Activated T-cell treated with anti-CD3 and anti-CD28 coated beads for 48 hours (primary cell): ENCODE results near the gene ELN.

Source experiments
- DNase-seq: peaks from one replicate; pipeline ENCODE4 v3.0.0-alpha.2; 2020; ENCODE audit warnings: low read depth

The ELN gene

DNA sequence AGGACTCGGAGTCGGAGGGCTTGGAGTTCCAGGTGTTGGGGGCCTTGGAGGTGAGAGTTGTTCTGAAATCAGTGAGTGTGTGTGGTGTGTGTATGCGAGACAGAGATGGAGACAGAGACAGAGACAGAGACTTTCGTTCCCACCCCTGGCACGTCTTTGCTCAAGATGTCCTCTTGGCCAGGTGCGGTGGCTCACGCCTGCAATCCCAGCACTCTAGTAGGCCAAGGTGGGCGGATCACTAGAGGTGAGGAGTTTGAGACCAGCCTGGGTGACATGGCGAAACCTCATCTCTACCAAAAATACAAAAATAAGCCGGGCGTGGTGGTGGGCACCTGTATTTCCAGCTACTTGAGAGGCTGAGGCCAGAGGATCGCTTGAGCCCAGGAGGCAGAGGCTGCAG lies 35.7 kb downstream of the ELN start:
- DNase-seq, result no peak

- DNase-seq, result no peak
These were observed 36.7 kb downstream of the ELN start for GRCh38 chr7:74064696-74065095.

DNA sequence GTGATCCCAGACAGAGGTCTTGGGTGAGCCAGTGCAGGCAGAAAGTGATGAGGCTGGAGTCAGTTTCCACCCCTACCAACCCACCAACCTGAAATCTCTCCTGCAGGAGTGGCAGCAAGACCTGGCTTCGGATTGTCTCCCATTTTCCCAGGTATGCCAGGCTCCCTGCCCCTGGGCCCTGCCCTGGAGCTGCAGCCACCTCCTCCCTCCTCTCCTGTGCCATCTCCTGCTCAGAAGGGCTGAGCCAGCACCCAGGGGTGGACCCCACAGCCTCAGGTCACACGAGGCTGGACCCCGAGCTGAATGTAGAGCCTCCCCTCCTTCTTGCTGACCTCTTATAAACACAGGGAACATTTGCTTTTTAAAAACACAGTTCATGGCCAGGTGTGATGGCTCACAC lies 38.7 kb downstream of the ELN start:
- DNase-seq, result no peak

- no peak for DNase-seq
These were observed 40.6 kb downstream of the ELN start for GRCh38 chr7:74068378-74069085.

- no peak for DNase-seq
These were observed 41.1 kb downstream of the ELN start for GRCh38 chr7:74069086-74069541.

DNA sequence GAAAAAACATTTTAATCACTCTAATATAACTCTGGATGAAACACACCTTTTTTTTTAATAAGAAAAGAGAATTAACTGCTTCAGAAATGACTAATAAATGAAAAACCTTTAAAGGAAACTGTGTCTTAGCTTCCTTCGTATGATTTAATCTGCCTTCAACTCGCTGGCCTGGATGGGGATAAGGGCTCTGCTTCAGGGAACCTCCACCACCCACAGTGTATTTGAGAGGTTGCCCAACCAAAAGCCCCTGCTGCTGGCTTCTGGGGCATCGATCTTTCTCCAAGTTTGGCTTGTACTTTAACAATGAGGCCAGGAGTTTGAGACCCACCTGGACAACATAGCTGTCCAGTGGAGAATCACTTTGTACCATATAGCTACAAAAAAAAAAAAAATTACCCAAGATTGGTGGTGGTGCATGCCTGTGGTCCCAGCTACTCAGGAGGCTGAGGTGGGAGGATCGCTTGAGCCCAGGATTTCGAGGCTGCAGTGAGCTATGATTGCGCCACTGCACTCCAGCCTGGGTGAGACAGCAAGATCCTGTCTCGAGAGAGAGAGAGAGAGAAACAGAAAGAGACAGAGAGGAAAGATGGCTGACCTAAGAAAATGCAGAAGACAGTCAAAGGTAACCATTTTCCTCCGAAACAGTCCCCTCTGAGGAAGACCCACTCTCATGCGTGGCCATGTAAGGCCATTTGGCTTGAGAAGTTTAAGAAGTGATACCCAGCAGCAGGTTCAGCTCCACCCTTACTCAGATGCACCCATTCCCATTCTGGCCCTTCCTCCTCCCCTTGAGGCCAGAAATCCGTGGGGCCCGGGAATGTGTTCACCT lies 42.0 kb downstream of the ELN start:
- DNase-seq, result no peak

GRCh38 chr7:74070619-74070921 lies 42.6 kb downstream of the ELN start:
- no peak for DNase-seq

DNA sequence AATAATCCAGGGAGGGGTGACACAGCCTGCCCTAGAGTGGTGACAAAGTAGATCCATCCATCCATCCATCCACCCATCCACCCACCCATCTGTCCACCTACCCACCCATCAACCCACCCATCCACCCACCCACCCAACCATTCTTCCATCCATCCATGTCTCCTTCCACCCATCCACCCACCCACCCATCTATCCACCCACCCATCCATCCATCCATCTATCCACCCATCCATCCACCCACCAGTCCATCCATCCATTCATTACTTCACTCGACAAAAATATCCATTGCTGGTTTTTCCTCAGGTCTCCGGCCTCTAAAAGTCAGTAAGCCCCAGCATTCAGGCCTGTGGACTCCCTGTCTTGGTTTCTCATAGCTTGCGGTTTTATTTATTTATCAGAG lies 43.1 kb downstream of the ELN start:
- no peak for DNase-seq

DNA sequence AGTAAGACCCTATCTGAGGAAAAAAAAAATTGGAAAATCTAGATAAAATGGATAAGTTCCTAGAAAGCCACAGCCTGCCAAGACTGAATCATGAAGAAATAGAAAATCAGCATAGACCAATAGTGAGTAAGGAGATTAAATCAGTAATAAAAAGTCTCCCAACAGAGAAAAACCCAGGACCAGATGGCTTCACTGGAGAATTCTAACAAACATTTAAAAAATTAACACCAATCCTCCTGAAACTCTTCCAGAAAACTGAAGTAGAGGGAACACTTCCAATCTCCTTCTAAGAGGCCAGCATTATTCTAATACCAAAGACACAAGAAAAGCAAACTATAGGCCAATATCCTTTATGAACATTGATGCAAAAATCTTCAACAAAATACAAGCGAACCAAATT lies 46.8 kb downstream of the ELN start:
- no peak for DNase-seq

- no peak for DNase-seq
These were observed 50.5 kb downstream of the ELN start for GRCh38 chr7:74078461-74078860.

DNA sequence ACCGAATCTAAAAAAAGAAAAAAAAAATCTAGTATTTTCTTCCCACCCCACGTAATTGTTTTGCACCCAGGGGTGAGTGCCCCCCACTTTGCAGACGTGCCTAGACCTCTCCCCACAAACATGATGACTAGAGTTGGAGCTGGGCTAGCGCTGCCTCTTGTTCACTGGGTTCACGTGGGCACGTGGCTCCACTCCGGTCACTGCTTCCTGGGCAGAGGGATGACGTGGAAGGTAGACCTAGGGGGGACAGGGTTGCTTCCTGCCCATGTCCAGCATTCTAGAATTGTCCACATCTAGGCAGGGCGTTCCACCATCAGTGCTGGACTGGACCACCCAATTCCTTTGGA lies 54.8 kb downstream of the ELN start:
- no peak for DNase-seq

- DNase-seq, result peak; percentile 80
These were observed 55.3 kb downstream of the ELN start, which contains the start of gene LIMK1 for GRCh38 chr7:74083117-74083876. LIMK1 (plus strand) TSS chr7:74083804; CDS start chr7:74083991, 187 bp downstream.

DNA sequence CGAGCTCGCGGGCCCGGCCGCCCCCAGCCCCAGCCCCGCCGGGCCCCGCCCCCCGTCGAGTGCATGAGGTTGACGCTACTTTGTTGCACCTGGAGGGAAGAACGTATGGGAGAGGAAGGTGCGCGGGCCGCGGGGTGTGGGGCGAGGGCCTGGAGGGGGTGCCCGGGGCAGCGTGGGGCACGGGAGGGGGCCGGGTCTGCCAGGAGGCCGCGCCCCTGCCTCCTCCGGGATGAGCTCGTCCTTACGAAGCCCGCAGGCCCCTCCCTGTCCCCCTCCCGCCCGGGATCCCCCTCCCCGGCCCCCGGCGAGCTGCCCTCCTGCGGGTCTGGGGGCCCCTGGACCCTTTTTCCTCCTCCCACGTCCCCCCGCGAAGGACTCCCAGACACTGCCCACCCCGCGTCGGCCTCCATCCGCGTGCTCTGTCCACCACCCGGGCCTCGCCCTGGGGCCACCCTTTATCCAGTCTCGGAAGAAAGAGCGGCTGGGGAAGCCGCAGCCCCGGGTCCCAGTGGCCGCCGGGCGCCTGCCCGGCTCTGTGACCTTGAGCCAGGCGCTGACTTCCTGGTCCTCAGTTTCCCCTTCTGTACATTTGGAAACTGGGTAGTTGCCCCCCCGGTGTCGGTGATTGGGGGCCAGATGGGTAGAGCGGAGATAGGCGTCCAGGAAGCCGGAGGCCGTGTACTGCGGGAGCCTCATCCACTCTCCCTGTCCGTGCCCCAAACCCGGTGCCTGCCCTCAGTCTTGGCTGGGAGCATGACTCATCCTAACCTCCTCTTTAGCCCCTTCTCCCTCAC lies 56.2 kb downstream of the ELN start:
- no peak for DNase-seq

GRCh38 chr7:74084722-74085578 lies 57.0 kb downstream of the ELN start:
- DNase-seq, result no peak

GRCh38 chr7:74087791-74088453 lies 59.9 kb downstream of the ELN start:
- no peak for DNase-seq

GRCh38 chr7:74092321-74092963 lies 64.5 kb downstream of the ELN start:
- DNase-seq, result no peak

DNA sequence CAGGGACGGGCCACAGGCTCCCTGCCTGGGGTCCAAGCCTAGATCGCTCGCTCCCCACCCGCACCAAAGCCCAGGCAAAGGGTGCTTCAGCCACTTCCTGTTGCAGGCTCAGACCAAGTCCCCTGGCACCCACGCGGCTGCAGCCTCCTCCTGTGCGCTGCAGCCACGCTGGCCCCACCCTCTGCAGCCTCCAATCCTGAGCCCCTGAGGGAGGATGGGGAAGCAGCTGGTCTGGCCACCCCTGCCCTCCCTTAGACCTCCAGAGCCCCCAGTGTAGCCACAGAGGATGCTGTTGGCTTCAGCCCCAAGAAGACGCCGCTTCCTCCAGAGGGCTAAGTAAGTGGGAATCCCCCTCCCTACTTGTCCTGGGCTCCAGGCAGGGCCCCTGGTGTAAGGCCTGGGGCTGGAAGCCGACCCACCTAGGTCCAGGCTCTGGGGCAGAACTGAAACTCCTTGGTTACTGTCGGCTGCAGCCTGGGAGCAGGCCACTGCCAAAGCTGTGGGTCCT lies 65.0 kb downstream of the ELN start:
- no peak for DNase-seq

DNA sequence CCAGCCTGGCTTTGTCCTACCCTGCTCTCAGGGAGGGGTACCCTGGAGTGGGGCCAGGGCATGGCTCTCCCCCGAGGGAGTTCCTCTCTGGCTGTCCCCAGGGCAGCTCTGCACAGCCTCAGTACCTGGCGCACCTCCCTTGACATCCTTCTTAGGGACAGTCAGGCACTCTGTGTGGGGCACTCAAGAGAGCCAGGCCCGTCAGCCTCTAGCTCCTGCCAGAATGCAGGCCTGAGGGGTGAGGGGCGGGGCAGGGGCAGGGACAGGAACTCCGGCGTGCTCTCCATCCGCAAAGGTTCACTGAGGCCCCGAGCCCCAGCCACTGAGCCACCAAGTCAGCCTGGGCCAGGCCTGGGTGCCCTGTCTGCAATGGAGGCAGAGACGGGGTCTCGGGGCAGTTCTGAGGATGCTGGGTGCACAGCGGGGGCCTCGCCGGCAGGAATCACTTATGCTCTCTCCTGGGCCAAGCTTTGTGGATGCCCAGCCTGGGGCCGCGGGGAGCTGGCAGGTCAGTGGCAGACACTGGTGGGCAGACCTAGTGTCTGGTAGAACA lies 65.8 kb downstream of the ELN start:
- no peak for DNase-seq
